Tibial nerve (tissue), 4 donors: ENCODE measurements around the gene RNASE9. TPM values are rescaled to one million over a fixed set of nuclear protein-coding genes. Genes with fewer than 3 reads are reported as not detected.

Experiments
- DNase-seq, 2 donors: peaks; one replicate each; pipeline ENCODE4 v3.0.0-alpha.2; 2019; ENCODE audit warnings: low spot score in 2 of 2
- H3K27ac ChIP-seq, 4 donors: fragments of 200-600 bp; sonication (generic) in 3 of 4; one replicate each; pipeline ENCODE4 v1.5.1; 2017 to 2019; ENCODE audit warnings: mild to moderate bottlenecking in 1 of 4
- H3K27me3 ChIP-seq, 2 donors: fragments of 200-600 bp; sonication (generic) in 1 of 2; one replicate each; pipeline versions ENCODE4 v1.5.1 to v1.6.0; 2017 to 2019
- H3K36me3 ChIP-seq, 3 donors: fragments of 200-600 bp; sonication (generic); one replicate each; pipeline ENCODE4 v1.5.1; 2018 to 2019
- H3K4me1 ChIP-seq, 4 donors: fragments of 200-600 bp; sonication (generic) in 3 of 4; one replicate each; pipeline ENCODE4 v1.5.1; 2017 to 2019
- H3K4me3 ChIP-seq, 4 donors: fragments of 200-600 bp; sonication (generic) in 3 of 4; one replicate each; pipeline ENCODE4 v1.5.1; 2017 to 2019; ENCODE audit warnings: mild to moderate bottlenecking in 1 of 4, moderate library complexity in 1 of 4
- H3K9me3 ChIP-seq, 4 donors: fragments of 200-600 bp; sonication (generic) in 3 of 4; one replicate each; pipeline ENCODE4 v1.5.1; 2017 to 2019
- EP300 ChIP-seq, 2 donors: sonication (generic); formaldehyde crosslinking; IDR thresholded peaks; one replicate each; pipeline ENCODE4 v1.6.1; 2017; ENCODE audit warnings: antibody characterized with exemption in 2 of 2, mild to moderate bottlenecking in 1 of 2
- POLR2A ChIP-seq, 2 donors: fragments of 450-650 bp; IDR thresholded peaks; one replicate each; pipeline ENCODE4 v1.6.1; 2017; ENCODE audit warnings: antibody characterized with exemption in 2 of 2, mild to moderate bottlenecking in 2 of 2, moderate library complexity in 2 of 2
- WGBS, 2 donors: methylation state at CpG; one replicate each; pipeline ENCODE4 v1.1.5; 2018; 5-methylcytosine and 5-hydroxymethylcytosine counted together
- total RNA-seq, 4 donors: library from RNA; depleted of rRNA; stranded (reverse); fragments of >200 nt; gene quantifications; one replicate each; pipeline ENCODE4 v1.1.0, GENCODE V29; 2016
- TF ChIP-seq, protein P1 (sequence below), 5 experiments: fragments of 200-600 bp in 3 of 5; fragments of 450-650 bp in 2 of 5; sonication (generic) in 3 of 5; IDR thresholded peaks; one replicate each; pipeline ENCODE4 v1.5.1; 2016 to 2019; ENCODE audit warnings: antibody characterized with exemption in 5 of 5, mild to moderate bottlenecking in 3 of 5, moderate library complexity in 2 of 5

Gene RNASE9
- total RNA-seq, 4 donors from 2014 or later, result not detected

DNA sequence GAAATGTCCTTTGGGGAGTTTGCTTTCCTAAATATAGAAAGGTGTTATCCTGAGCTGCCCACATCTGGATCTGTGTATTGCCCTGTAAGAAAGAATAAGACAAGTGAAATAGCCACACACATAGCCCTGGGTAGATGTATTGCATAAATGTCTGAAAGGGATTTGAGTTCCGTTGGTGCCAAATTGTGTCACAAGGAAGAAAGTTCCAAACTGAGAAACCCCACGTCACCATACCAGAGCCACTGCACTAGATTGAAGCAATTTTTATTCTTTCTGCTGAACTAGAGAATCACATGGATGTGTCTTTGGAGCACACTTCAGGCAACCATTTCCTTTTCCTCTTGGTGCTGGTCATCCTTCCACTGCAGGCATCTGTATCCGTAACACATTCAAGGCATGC is 5.0 kb downstream of the RNASE9 start:
- H3K4me1 ChIP-seq, result no peaks in the 10 kb centered on the region
- no peak overlapping the region for H3K4me3 ChIP-seq
- no peaks in the 10 kb centered on the region for H3K9me3 ChIP-seq
- WGBS, 2 donors, result 86 to 93% methylated on average over 3 of the region's 3 CpGs
- H3K27me3 ChIP-seq, result no peaks in the 10 kb centered on the region
- TF ChIP-seq POLR2A (IDR thresholded peaks at IDR 0.05), result no peak
- no peak for TF ChIP-seq EP300 (IDR thresholded peaks at IDR 0.05)
- TF ChIP-seq, protein P1, sequence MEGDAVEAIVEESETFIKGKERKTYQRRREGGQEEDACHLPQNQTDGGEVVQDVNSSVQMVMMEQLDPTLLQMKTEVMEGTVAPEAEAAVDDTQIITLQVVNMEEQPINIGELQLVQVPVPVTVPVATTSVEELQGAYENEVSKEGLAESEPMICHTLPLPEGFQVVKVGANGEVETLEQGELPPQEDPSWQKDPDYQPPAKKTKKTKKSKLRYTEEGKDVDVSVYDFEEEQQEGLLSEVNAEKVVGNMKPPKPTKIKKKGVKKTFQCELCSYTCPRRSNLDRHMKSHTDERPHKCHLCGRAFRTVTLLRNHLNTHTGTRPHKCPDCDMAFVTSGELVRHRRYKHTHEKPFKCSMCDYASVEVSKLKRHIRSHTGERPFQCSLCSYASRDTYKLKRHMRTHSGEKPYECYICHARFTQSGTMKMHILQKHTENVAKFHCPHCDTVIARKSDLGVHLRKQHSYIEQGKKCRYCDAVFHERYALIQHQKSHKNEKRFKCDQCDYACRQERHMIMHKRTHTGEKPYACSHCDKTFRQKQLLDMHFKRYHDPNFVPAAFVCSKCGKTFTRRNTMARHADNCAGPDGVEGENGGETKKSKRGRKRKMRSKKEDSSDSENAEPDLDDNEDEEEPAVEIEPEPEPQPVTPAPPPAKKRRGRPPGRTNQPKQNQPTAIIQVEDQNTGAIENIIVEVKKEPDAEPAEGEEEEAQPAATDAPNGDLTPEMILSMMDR (IDR thresholded peaks at IDR 0.05), result no peak
- no peak overlapping the region for H3K27ac ChIP-seq
- H3K36me3 ChIP-seq, result no peaks in the 10 kb centered on the region
- DNase-seq, result no peak

DNA sequence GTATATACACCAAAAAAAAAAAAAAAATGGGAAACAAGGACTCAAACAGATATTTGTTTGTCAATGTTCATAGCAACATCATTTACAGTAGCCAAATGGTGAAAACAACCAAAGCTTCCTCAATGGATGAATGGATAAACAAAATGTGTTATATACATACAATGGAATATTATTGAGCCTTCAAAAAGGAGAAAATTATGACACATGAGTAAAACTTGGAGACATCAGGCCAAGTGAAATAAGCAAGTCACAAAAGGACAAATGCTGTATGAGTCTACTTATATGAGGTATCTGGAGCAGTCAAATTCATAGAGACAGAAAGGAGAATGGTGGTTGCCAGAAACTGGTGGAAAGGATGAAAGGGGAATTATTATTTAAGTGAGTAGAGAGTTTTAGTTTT is 7.8 kb downstream of the RNASE9 start:
- no peak for DNase-seq
- Histone ChIP-seq H3K36me3 (no peaks in the 10 kb centered on the region), H3K4me3 (no peak overlapping the region), H3K27ac (no peak overlapping the region), H3K27me3 (no peaks in the 10 kb centered on the region), H3K9me3 (no peaks in the 10 kb centered on the region), H3K4me1 (no peaks in the 10 kb centered on the region)
- no peak for TF ChIP-seq EP300 (IDR thresholded peaks at IDR 0.05)
- TF ChIP-seq, protein P1 (IDR thresholded peaks at IDR 0.05), result no peak
- no peak for TF ChIP-seq POLR2A (IDR thresholded peaks at IDR 0.05)

DNA sequence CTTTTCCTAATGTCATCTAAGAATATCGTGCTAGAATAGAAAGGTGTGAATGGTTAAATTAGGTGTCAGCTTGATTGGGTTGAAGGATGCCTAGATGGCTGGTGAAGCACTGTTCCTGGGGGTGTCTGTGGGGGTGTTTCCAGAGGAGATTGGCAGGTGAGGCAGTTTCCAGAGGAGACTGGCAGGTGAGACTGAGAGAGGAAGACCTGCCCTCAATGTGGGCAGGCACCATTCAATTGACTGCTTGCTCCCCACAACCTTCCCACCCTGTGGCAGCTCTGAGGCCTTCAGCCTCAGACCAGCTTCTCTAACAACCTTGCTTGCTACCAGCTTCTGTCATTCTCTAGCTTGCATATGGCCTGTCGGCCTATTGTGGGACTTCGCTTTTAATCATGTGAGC is 9.2 kb downstream of the RNASE9 start:
- TF ChIP-seq EP300 (IDR thresholded peaks at IDR 0.05), result no peak
- TF ChIP-seq, protein P1 (IDR thresholded peaks at IDR 0.05), result no peak
- no peak for TF ChIP-seq POLR2A (IDR thresholded peaks at IDR 0.05)
- no peaks in the 10 kb centered on the region for H3K4me1 ChIP-seq
- 91 to 94% methylated on average over 3 of the region's 3 CpGs for WGBS, 2 donors
- no peaks in the 10 kb centered on the region for H3K9me3 ChIP-seq
- no peak overlapping the region for H3K4me3 ChIP-seq
- no peak for DNase-seq
- H3K27ac ChIP-seq, result no peak overlapping the region
- H3K36me3 ChIP-seq, result no peaks in the 10 kb centered on the region
- no peaks in the 10 kb centered on the region for H3K27me3 ChIP-seq

DNA sequence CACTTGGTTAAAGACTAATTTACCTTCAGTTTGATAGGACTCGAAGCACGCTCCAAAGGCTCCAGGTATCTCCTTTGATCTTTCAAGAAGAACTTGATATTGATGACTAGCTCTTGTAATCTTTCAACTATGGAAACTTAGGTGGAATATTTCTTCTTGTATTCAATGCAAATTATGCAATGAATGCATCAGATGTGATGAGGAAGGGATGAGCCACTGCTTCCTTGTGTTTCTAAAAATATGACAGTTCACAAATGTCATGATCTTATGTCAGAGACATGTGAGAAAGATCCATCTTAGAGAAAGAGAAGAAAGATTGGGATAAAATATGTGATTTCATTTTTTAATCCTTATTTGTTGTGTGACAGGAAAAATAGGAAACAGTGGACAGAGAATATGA is 9.9 kb downstream of the RNASE9 start:
- TF ChIP-seq, protein P1 (IDR thresholded peaks at IDR 0.05), result no peak
- Histone ChIP-seq H3K27me3 (no peaks in the 10 kb centered on the region), H3K4me3 (no peak overlapping the region), H3K4me1 (no peaks in the 10 kb centered on the region), H3K36me3 (no peaks in the 10 kb centered on the region), H3K9me3 (no peaks in the 10 kb centered on the region), H3K27ac (no peak overlapping the region)
- DNase-seq, result no peak
- 94 to 98% methylated on average over 2 of the region's 2 CpGs for WGBS, 2 donors

DNA sequence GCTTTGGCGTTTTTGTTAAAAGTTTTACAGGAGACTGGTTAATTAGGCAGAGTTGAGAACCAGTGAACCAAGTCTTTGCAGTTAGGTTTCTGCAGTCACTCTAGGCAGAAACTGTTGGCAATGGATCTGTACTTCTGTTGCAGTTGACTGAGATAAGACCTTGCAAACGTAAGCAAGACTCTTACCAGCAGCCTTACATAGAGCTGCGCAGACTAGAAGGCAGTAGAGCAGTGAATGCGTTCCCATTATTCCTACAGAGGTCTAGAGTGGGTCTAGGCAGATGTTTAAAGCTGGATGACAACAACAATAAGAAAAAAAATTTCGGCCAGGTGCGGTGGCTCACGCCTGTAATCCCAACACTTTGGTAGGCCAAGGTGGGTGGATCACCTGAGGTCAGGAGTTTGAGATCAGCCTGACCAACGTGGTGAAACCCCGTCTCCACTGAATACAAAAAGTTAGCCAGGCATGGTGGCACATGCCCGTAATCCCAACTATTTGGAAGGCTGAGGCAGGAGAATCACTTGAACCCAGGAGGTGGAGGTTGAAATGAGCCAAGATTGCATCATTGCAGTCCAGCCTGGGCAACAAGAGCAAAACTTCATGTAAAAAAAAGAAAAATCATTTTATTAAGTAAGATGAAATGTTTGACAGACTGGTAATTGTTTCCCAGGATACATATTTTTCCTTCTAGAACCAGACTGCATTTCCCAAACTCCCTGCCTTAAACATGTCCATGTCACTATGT is 12.3 kb downstream of the RNASE9 start:
- WGBS, 2 donors, result 86 to 89% methylated on average over 10 of the region's 10 CpGs
- Histone ChIP-seq H3K4me1 (no peaks in the 10 kb centered on the region), H3K27me3 (no peaks in the 10 kb centered on the region), H3K27ac (no peak overlapping the region), H3K4me3 (no peak overlapping the region), H3K9me3 (no peaks in the 10 kb centered on the region), H3K36me3 (no peaks in the 10 kb centered on the region)
- TF ChIP-seq, protein P1 (IDR thresholded peaks at IDR 0.05), result no peak
- no peak for DNase-seq
